ENCODE data around the gene SULT4A1.

Gene SULT4A1

GRCh38 chr22:43860831-43861230 lies 1.5 kb downstream of the SULT4A1 start:
- no peak for DNase-seq (ENCODE audit: low spot score)
- H3K27me3 Mint-ChIP-seq (ENCODE audit: low read depth), result peaks cover 41% of the 10 kb centered on the region

GRCh38 chr22:43860126-43860525 lies 2.2 kb downstream of the SULT4A1 start:
- no peak overlapping the region for H3K27ac Mint-ChIP-seq
- H3K36me3 Mint-ChIP-seq (ENCODE audit: low read depth), result no peaks in the 10 kb centered on the region
- peaks cover 41% of the 10 kb centered on the region for H3K27me3 Mint-ChIP-seq (ENCODE audit: low read depth)
- no peak for DNase-seq (ENCODE audit: low spot score)
- no peaks in the 10 kb centered on the region for H3K4me1 Mint-ChIP-seq (ENCODE audit: low read depth)
- peaks cover 4% of the 10 kb centered on the region for H3K9me3 Mint-ChIP-seq
- no peak overlapping the region for H3K4me3 Mint-ChIP-seq

More at GRCh38 chr22:43860831-43861230, 1.5 kb downstream of the SULT4A1 start:
- H3K4me3 Mint-ChIP-seq, result no peak overlapping the region
- H3K4me1 Mint-ChIP-seq (ENCODE audit: low read depth), result no peaks in the 10 kb centered on the region
- H3K27ac Mint-ChIP-seq, result no peak overlapping the region
- no peaks in the 10 kb centered on the region for H3K36me3 Mint-ChIP-seq (ENCODE audit: low read depth)
- H3K9me3 Mint-ChIP-seq, result peaks cover 4% of the 10 kb centered on the region

- Mint-ChIP-seq H3K36me3 (ENCODE audit: low read depth) (no peaks in the 10 kb centered on the region), H3K4me1 (ENCODE audit: low read depth) (no peaks in the 10 kb centered on the region), H3K4me3 (no peak overlapping the region), H3K27ac (no peak overlapping the region), H3K9me3 (peaks cover 4% of the 10 kb centered on the region), H3K27me3 (ENCODE audit: low read depth) (peaks cover 38% of the 10 kb centered on the region)
- DNase-seq (ENCODE audit: low spot score), result no peak
These were observed 2.7 kb downstream of the SULT4A1 start for GRCh38 chr22:43859621-43860020.

- H3K27me3 Mint-ChIP-seq (ENCODE audit: low read depth), result peaks cover 36% of the 10 kb centered on the region
These were observed 3.1 kb downstream of the SULT4A1 start for GRCh38 chr22:43859176-43859575.

GRCh38 chr22:43858156-43858895 lies 4.0 kb downstream of the SULT4A1 start:
- no peak for DNase-seq (ENCODE audit: low spot score)
- Mint-ChIP-seq H3K9me3 (peaks cover 4% of the 10 kb centered on the region), H3K27me3 (ENCODE audit: low read depth) (peaks cover 28% of the 10 kb centered on the region), H3K36me3 (ENCODE audit: low read depth) (no peaks in the 10 kb centered on the region), H3K27ac (no peak overlapping the region), H3K4me1 (ENCODE audit: low read depth) (no peaks in the 10 kb centered on the region), H3K4me3 (no peak overlapping the region)

More at GRCh38 chr22:43859176-43859575, 3.1 kb downstream of the SULT4A1 start:
- H3K36me3 Mint-ChIP-seq (ENCODE audit: low read depth), result no peaks in the 10 kb centered on the region
- H3K4me1 Mint-ChIP-seq (ENCODE audit: low read depth), result no peaks in the 10 kb centered on the region
- no peak overlapping the region for H3K4me3 Mint-ChIP-seq
- peaks cover 4% of the 10 kb centered on the region for H3K9me3 Mint-ChIP-seq
- no peak for DNase-seq (ENCODE audit: low spot score)
- no peak overlapping the region for H3K27ac Mint-ChIP-seq

GRCh38 chr22:43857367-43857766 lies 4.9 kb downstream of the SULT4A1 start:
- Mint-ChIP-seq H3K36me3 (ENCODE audit: low read depth) (no peaks in the 10 kb centered on the region), H3K4me3 (no peak overlapping the region), H3K4me1 (ENCODE audit: low read depth) (no peaks in the 10 kb centered on the region), H3K27ac (no peak overlapping the region), H3K9me3 (peaks cover 4% of the 10 kb centered on the region), H3K27me3 (ENCODE audit: low read depth) (peaks cover 23% of the 10 kb centered on the region)
- no peak for DNase-seq (ENCODE audit: low spot score)

GRCh38 chr22:43855431-43855830 lies 6.9 kb downstream of the SULT4A1 start:
- Mint-ChIP-seq H3K9me3 (peaks cover 4% of the 10 kb centered on the region), H3K4me1 (ENCODE audit: low read depth) (no peaks in the 10 kb centered on the region), H3K27ac (no peak overlapping the region), H3K27me3 (ENCODE audit: low read depth) (peaks cover 12% of the 10 kb centered on the region), H3K4me3 (no peak overlapping the region), H3K36me3 (ENCODE audit: low read depth) (no peaks in the 10 kb centered on the region)
- DNase-seq (ENCODE audit: low spot score), result no peak

GRCh38 chr22:43854786-43855271 lies 7.5 kb downstream of the SULT4A1 start:
- no peak for DNase-seq (ENCODE audit: low spot score)
- H3K9me3 Mint-ChIP-seq, result peaks cover 4% of the 10 kb centered on the region
- H3K36me3 Mint-ChIP-seq (ENCODE audit: low read depth), result no peaks in the 10 kb centered on the region
- H3K27ac Mint-ChIP-seq, result no peak overlapping the region
- no peak overlapping the region for H3K4me3 Mint-ChIP-seq
- peaks cover 10% of the 10 kb centered on the region for H3K27me3 Mint-ChIP-seq (ENCODE audit: low read depth)
- no peaks in the 10 kb centered on the region for H3K4me1 Mint-ChIP-seq (ENCODE audit: low read depth)

- no peak for DNase-seq (ENCODE audit: low spot score)
- Mint-ChIP-seq H3K4me3 (no peak overlapping the region), H3K27me3 (ENCODE audit: low read depth) (peaks cover 9% of the 10 kb centered on the region), H3K36me3 (ENCODE audit: low read depth) (no peaks in the 10 kb centered on the region), H3K27ac (no peak overlapping the region), H3K4me1 (ENCODE audit: low read depth) (no peaks in the 10 kb centered on the region), H3K9me3 (peaks cover 4% of the 10 kb centered on the region)
These were observed 8.1 kb downstream of the SULT4A1 start for GRCh38 chr22:43854121-43854785.

GRCh38 chr22:43853328-43853931 lies 8.9 kb downstream of the SULT4A1 start:
- peaks cover 4% of the 10 kb centered on the region for H3K9me3 Mint-ChIP-seq
- H3K36me3 Mint-ChIP-seq (ENCODE audit: low read depth), result no peaks in the 10 kb centered on the region
- no peaks in the 10 kb centered on the region for H3K4me1 Mint-ChIP-seq (ENCODE audit: low read depth)
- H3K4me3 Mint-ChIP-seq, result no peak overlapping the region
- no peak overlapping the region for H3K27ac Mint-ChIP-seq
- DNase-seq (ENCODE audit: low spot score), result no peak
- peaks cover 5% of the 10 kb centered on the region for H3K27me3 Mint-ChIP-seq (ENCODE audit: low read depth)

GRCh38 chr22:43852573-43853327 lies 9.6 kb downstream of the SULT4A1 start:
- Mint-ChIP-seq H3K36me3 (ENCODE audit: low read depth) (no peaks in the 10 kb centered on the region), H3K4me3 (no peak overlapping the region), H3K9me3 (peaks cover 4% of the 10 kb centered on the region), H3K4me1 (ENCODE audit: low read depth) (no peaks in the 10 kb centered on the region), H3K27ac (no peak overlapping the region), H3K27me3 (ENCODE audit: low read depth) (peaks cover 5% of the 10 kb centered on the region)
- DNase-seq (ENCODE audit: low spot score), result no peak

- H3K4me3 Mint-ChIP-seq, result no peak overlapping the region
- H3K27ac Mint-ChIP-seq, result no peak overlapping the region
- no peaks in the 10 kb centered on the region for H3K36me3 Mint-ChIP-seq (ENCODE audit: low read depth)
- H3K9me3 Mint-ChIP-seq, result peaks cover 2% of the 10 kb centered on the region
- H3K27me3 Mint-ChIP-seq (ENCODE audit: low read depth), result peaks cover 5% of the 10 kb centered on the region
- no peaks in the 10 kb centered on the region for H3K4me1 Mint-ChIP-seq (ENCODE audit: low read depth)
- no peak for DNase-seq (ENCODE audit: low spot score)
These were observed 10.4 kb downstream of the SULT4A1 start for GRCh38 chr22:43851979-43852307.

- DNase-seq (ENCODE audit: low spot score), result no peak
- Mint-ChIP-seq H3K4me3 (no peak overlapping the region), H3K9me3 (no peaks in the 10 kb centered on the region), H3K4me1 (ENCODE audit: low read depth) (no peaks in the 10 kb centered on the region), H3K27ac (no peak overlapping the region), H3K36me3 (ENCODE audit: low read depth) (no peaks in the 10 kb centered on the region), H3K27me3 (ENCODE audit: low read depth) (peaks cover 5% of the 10 kb centered on the region)
These were observed 11.0 kb downstream of the SULT4A1 start for GRCh38 chr22:43851058-43851978.

All from T-helper 2 cell treated with Interferon-gamma antibody and Interleukin-4, amounts not matched to agents 5 μg/mL and 100 μg/mL, for 36 hours (primary cell).